ENCODE measurements around the gene CHD2.

DNA sequence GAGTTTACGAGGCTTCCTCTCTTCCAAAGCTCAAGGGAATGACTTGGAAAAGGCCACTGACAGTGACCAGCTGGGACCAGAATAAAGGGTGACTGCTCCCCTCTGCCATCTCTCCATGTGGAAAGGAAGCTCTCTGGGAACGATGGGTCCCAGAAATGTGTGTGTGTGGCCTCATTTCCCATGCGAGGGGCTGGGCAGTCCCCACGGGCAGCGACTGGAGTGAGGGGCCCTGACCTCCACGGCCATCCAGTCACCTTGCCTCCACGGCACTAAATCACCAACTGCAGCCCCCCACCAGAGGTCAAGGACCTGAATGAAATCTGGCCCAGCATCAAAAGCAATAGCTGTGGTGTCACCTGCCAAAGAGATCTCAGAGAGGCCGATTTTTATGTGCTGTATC lies 159.3 kb downstream of the CHD2 start:
- TF ChIP-seq, protein P1, sequence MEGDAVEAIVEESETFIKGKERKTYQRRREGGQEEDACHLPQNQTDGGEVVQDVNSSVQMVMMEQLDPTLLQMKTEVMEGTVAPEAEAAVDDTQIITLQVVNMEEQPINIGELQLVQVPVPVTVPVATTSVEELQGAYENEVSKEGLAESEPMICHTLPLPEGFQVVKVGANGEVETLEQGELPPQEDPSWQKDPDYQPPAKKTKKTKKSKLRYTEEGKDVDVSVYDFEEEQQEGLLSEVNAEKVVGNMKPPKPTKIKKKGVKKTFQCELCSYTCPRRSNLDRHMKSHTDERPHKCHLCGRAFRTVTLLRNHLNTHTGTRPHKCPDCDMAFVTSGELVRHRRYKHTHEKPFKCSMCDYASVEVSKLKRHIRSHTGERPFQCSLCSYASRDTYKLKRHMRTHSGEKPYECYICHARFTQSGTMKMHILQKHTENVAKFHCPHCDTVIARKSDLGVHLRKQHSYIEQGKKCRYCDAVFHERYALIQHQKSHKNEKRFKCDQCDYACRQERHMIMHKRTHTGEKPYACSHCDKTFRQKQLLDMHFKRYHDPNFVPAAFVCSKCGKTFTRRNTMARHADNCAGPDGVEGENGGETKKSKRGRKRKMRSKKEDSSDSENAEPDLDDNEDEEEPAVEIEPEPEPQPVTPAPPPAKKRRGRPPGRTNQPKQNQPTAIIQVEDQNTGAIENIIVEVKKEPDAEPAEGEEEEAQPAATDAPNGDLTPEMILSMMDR (IDR thresholded peaks at IDR 0.05; ENCODE audit: low read depth, low read length, poor library complexity, severe bottlenecking) = no peak
- TF ChIP-seq EZH2phosphoT487 (IDR thresholded peaks at IDR 0.05; ENCODE audit: borderline replicate concordance, low read length) = no peak
